Activated CD4-positive, alpha-beta T cell treated with anti-CD3 and anti-CD28 coated beads, Interleukin-2, amount 10 ng/mL, durations not matched to agents 24 days and 14 days (primary cell): ENCODE results near the gene PPFIA2. TPM values are rescaled to one million over a fixed set of nuclear protein-coding genes. Genes with fewer than 3 reads are reported as not detected.

Experiments
- DNase-seq: peaks from one replicate; pipeline ENCODE4 v3.0.0; 2022
- H3K27ac Mint-ChIP-seq: one replicate; pipeline ENCODE4 v1.8.0; 2022; ENCODE audit warnings: mild to moderate bottlenecking, mixed read lengths
- H3K27me3 Mint-ChIP-seq: one replicate; pipeline ENCODE4 v1.8.0; 2022; ENCODE audit warnings: mixed read lengths
- H3K36me3 Mint-ChIP-seq: one replicate; pipeline ENCODE4 v1.8.0; 2022; ENCODE audit warnings: low read depth, mild to moderate bottlenecking, mixed read lengths
- H3K4me1 Mint-ChIP-seq: one replicate; pipeline ENCODE4 v1.8.0; 2021; ENCODE audit warnings: mixed read lengths
- H3K4me3 Mint-ChIP-seq: one replicate; pipeline ENCODE4 v1.8.0; 2022; ENCODE audit warnings: mild to moderate bottlenecking, moderate library complexity, mixed read lengths
- H3K9me3 Mint-ChIP-seq: one replicate; pipeline ENCODE4 v1.8.0; 2021; ENCODE audit warnings: mixed read lengths
- intact Hi-C: fragments of 100-400 bp; cut with micrococcal nuclease; formaldehyde crosslinking; loops from one replicate; pipeline ENCODE4 v1.15.1; 2023
- total RNA-seq: library from RNA; stranded (reverse); gene quantifications from 2 replicates; pipeline ENCODE4 v1.2.3, GENCODE V29; 2022

Gene PPFIA2
- total RNA-seq, 1 donor from 2014 or later = not detected

GRCh38 chr12:81564237-81564636, 194.9 kb downstream of the PPFIA2 start:
- Mint-ChIP-seq H3K4me3 (no peak overlapping the region), H3K27ac (no peak overlapping the region), H3K4me1 (no peaks in the 10 kb centered on the region), H3K36me3 (no peaks in the 10 kb centered on the region), H3K27me3 (no peaks in the 10 kb centered on the region), H3K9me3 (no peaks in the 10 kb centered on the region)
- intact Hi-C loops = no loop called here
- no peak for DNase-seq

GRCh38 chr12:81558031-81558430, 201.1 kb downstream of the PPFIA2 start:
- intact Hi-C loops = no loop called here
- Mint-ChIP-seq H3K27ac (no peak overlapping the region), H3K9me3 (no peaks in the 10 kb centered on the region), H3K36me3 (no peaks in the 10 kb centered on the region), H3K4me1 (no peaks in the 10 kb centered on the region), H3K4me3 (no peak overlapping the region), H3K27me3 (no peaks in the 10 kb centered on the region)
- DNase-seq = no peak

- Mint-ChIP-seq H3K36me3 (no peaks in the 10 kb centered on the region), H3K9me3 (no peaks in the 10 kb centered on the region), H3K4me3 (no peak overlapping the region), H3K27ac (no peak overlapping the region), H3K27me3 (no peaks in the 10 kb centered on the region), H3K4me1 (no peaks in the 10 kb centered on the region)
- no peak for DNase-seq
- intact Hi-C loops = no loop called here
Measured at GRCh38 chr12:81546811-81547210, 212.3 kb downstream of the PPFIA2 start.

- no peaks in the 10 kb centered on the region for H3K27me3 Mint-ChIP-seq
- H3K4me3 Mint-ChIP-seq = no peak overlapping the region
- no peak for DNase-seq
- H3K36me3 Mint-ChIP-seq = no peaks in the 10 kb centered on the region
- H3K4me1 Mint-ChIP-seq = no peaks in the 10 kb centered on the region
- no peak overlapping the region for H3K27ac Mint-ChIP-seq
- no peaks in the 10 kb centered on the region for H3K9me3 Mint-ChIP-seq
- intact Hi-C loops = no loop called here
Measured at GRCh38 chr12:81543621-81544139, 215.5 kb downstream of the PPFIA2 start.

GRCh38 chr12:81542065-81543010, 216.8 kb downstream of the PPFIA2 start:
- Mint-ChIP-seq H3K27ac (no peak overlapping the region), H3K4me1 (no peaks in the 10 kb centered on the region), H3K36me3 (no peaks in the 10 kb centered on the region), H3K27me3 (no peaks in the 10 kb centered on the region), H3K9me3 (no peaks in the 10 kb centered on the region), H3K4me3 (no peak overlapping the region)
- intact Hi-C loops = no loop called here
- no peak for DNase-seq

- intact Hi-C loops = no loop called here
- Mint-ChIP-seq H3K36me3 (no peaks in the 10 kb centered on the region), H3K4me1 (no peaks in the 10 kb centered on the region), H3K27ac (no peak overlapping the region), H3K4me3 (no peak overlapping the region), H3K27me3 (no peaks in the 10 kb centered on the region), H3K9me3 (no peaks in the 10 kb centered on the region)
- DNase-seq = no peak
Measured at GRCh38 chr12:81541121-81541520, 218.0 kb downstream of the PPFIA2 start.

GRCh38 chr12:81539279-81539678, 219.9 kb downstream of the PPFIA2 start:
- intact Hi-C loops = no loop called here
- DNase-seq = no peak
- Mint-ChIP-seq H3K9me3 (no peaks in the 10 kb centered on the region), H3K4me3 (no peak overlapping the region), H3K4me1 (no peaks in the 10 kb centered on the region), H3K27ac (no peak overlapping the region), H3K36me3 (no peaks in the 10 kb centered on the region), H3K27me3 (no peaks in the 10 kb centered on the region)

GRCh38 chr12:81533054-81533453, 226.1 kb downstream of the PPFIA2 start:
- Mint-ChIP-seq H3K27me3 (no peaks in the 10 kb centered on the region), H3K4me3 (no peak overlapping the region), H3K9me3 (no peaks in the 10 kb centered on the region), H3K4me1 (no peaks in the 10 kb centered on the region), H3K27ac (no peak overlapping the region), H3K36me3 (no peaks in the 10 kb centered on the region)
- DNase-seq = no peak
- intact Hi-C loops = no loop called here

- Mint-ChIP-seq H3K4me3 (no peak overlapping the region), H3K9me3 (no peaks in the 10 kb centered on the region), H3K4me1 (no peaks in the 10 kb centered on the region), H3K36me3 (no peaks in the 10 kb centered on the region), H3K27ac (no peak overlapping the region), H3K27me3 (no peaks in the 10 kb centered on the region)
- DNase-seq = no peak
- intact Hi-C loops = no loop called here
Measured at GRCh38 chr12:81530352-81530751, 228.8 kb downstream of the PPFIA2 start.

GRCh38 chr12:81520064-81520945, 238.8 kb downstream of the PPFIA2 start:
- DNase-seq = no peak
- peaks cover 8% of the 10 kb centered on the region for H3K4me1 Mint-ChIP-seq
- H3K9me3 Mint-ChIP-seq = no peaks in the 10 kb centered on the region
- H3K27me3 Mint-ChIP-seq = no peaks in the 10 kb centered on the region
- no peak overlapping the region for H3K27ac Mint-ChIP-seq
- peak overlapping the region; percentile 42 for H3K4me3 Mint-ChIP-seq
- H3K36me3 Mint-ChIP-seq = no peaks in the 10 kb centered on the region
- intact Hi-C loops = no loop called here

- no peak overlapping the region for H3K27ac Mint-ChIP-seq
- H3K4me3 Mint-ChIP-seq = no peak overlapping the region
- intact Hi-C loops = no loop called here
- peaks cover 8% of the 10 kb centered on the region for H3K4me1 Mint-ChIP-seq
- DNase-seq = no peak
- H3K27me3 Mint-ChIP-seq = no peaks in the 10 kb centered on the region
- no peaks in the 10 kb centered on the region for H3K36me3 Mint-ChIP-seq
- no peaks in the 10 kb centered on the region for H3K9me3 Mint-ChIP-seq
Measured at GRCh38 chr12:81518638-81519037, 240.5 kb downstream of the PPFIA2 start.

- intact Hi-C loops = no loop called here
- no peaks in the 10 kb centered on the region for H3K9me3 Mint-ChIP-seq
Measured at GRCh38 chr12:81517296-81517695, 241.9 kb downstream of the PPFIA2 start.

GRCh38 chr12:81502912-81503695, 256.0 kb downstream of the PPFIA2 start:
- DNase-seq = no peak
- H3K36me3 Mint-ChIP-seq = no peaks in the 10 kb centered on the region
- H3K27ac Mint-ChIP-seq = no peak overlapping the region
- no peak overlapping the region for H3K4me3 Mint-ChIP-seq
- no peaks in the 10 kb centered on the region for H3K9me3 Mint-ChIP-seq
- intact Hi-C loops = no loop called here
- H3K27me3 Mint-ChIP-seq = no peaks in the 10 kb centered on the region
- no peaks in the 10 kb centered on the region for H3K4me1 Mint-ChIP-seq

More at GRCh38 chr12:81517296-81517695, 241.9 kb downstream of the PPFIA2 start:
- DNase-seq = no peak
- H3K4me3 Mint-ChIP-seq = no peak overlapping the region
- no peak overlapping the region for H3K27ac Mint-ChIP-seq
- no peaks in the 10 kb centered on the region for H3K36me3 Mint-ChIP-seq
- H3K27me3 Mint-ChIP-seq = no peaks in the 10 kb centered on the region
- H3K4me1 Mint-ChIP-seq = peaks cover 8% of the 10 kb centered on the region
